ENCODE data around the gene ADAMTSL1.

DNA sequence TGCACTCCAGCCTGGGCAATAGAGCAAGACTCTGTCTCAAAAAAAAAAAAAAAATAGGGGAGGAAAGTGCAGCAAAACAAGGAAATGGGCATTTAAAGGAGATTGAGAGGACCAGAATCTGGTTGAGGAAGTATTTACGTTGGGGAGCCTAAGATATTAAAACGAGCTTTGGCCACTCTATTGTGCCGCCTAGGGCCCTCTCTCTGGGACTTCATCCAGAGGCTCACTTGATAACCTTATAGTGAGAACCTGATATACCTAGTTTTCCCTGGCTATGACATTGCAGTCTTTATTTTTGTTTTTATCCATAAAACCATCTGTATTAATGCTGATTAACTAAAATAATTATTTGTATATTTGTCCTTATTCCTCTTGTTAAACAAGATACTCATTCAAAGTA, 345.5 kb downstream of the ADAMTSL1 start:
- TF ChIP-seq CTCF (IDR thresholded peaks at IDR 0.05) = no peak
- TF ChIP-seq POLR2A (IDR thresholded peaks at IDR 0.05) = no peak

Data from right lobe of liver (tissue), 4 donors.